Endothelial cell of hepatic sinusoid (primary cell): ENCODE data around the gene CCDC138.
"Not testable (repeated sequence)": the region's sequence is repeated elsewhere in the genome, so short reads cannot be mapped to it uniquely, and the experiment has no call there.

Source experiments
- in situ Hi-C: cut with HindIII; loops from 2 replicates; pipeline ENCODE4 v1.10.0; 2017; ENCODE audit warnings: low sequenced_read_pairs

CCDC138 gene

GRCh38 chr2:108786354-108787215 lies at the start of gene CCDC138:
CCDC138 (plus strand) TSS chr2:108786771; CDS start chr2:108786823, 52 bp downstream.
- in situ Hi-C loops = no loop called here

DNA sequence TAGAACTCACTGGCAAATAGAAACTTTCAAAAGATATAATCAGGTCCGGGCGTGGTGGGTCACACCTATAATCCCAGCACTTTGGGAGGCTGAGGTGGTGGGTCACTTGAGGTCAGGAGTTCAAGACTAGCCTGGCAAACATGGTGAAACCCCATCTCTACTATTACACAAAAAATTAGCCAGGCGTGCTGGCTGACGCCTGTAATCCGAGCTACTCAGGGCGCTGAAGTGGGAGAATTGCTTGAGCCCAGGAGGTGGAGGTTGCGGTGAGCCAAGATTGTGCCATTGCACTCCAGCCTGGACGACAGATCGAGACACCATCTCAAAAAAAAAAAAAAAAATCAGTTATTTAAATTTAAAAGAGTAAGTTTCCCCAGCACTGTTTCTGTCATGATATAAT lies 28.6 kb upstream of the CCDC138 start:
- in situ Hi-C loops = not testable (repeated sequence)

GRCh38 chr2:108762618-108763017 lies 24.0 kb upstream of the CCDC138 start:
- in situ Hi-C loops = not testable (repeated sequence)

DNA sequence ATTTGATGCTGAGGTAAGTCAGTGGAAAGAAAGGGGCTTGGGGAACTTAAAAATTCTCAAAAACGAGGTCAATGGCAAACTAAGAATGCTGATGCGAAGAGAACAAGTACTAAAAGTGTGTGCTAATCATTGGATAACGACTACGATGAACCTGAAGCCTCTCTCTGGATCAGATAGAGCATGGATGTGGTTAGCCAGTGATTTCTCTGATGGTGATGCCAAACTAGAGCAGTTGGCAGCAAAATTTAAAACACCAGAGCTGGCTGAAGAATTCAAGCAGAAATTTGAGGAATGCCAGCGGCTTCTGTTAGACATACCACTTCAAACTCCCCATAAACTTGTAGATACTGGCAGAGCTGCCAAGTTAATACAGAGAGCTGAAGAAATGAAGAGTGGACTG lies 19.9 kb upstream of the CCDC138 start:
- in situ Hi-C loops = not testable (repeated sequence)

GRCh38 chr2:108767859-108768258 lies 18.7 kb upstream of the CCDC138 start:
- in situ Hi-C loops = not testable (repeated sequence)

DNA sequence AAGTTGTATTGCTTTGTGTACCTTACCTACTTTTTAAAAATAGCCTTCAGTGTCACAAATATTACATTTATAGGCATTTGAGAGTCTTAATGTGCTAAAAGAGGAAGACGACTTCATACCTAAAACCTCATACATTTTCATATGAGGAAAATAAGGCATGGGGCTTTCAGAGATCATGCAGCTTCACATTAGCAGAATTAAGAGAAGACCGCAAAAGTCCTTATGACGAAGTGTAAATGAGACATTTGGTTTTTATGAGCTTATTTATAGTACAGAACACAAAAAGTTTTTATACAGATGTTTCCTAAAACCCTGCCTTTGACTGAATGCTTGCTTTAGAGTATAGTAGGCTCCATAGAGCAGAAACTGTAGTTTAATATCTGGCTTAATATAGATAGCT lies 10.1 kb upstream of the CCDC138 start:
- in situ Hi-C loops = no loop called here

DNA sequence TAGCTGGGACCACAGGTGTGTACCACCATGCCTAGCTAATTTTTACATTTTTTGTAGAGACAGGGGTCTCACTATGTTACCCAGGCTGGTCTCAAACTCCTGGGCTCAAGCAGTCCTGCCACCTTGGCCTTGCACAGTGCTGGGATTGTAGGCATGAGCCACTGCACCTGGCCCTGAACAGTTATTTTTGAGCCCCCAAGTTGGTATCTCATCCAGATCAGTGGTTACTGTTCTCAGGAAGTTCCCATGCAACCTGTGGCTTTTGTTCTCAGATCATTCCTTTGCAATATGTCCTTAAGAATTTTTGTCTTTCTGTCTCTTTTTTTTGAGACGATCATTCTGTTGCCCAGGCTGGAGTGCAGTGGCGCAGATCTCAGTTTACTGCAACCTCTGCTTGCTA lies 7.7 kb upstream of the CCDC138 start:
- in situ Hi-C loops = no loop called here

DNA sequence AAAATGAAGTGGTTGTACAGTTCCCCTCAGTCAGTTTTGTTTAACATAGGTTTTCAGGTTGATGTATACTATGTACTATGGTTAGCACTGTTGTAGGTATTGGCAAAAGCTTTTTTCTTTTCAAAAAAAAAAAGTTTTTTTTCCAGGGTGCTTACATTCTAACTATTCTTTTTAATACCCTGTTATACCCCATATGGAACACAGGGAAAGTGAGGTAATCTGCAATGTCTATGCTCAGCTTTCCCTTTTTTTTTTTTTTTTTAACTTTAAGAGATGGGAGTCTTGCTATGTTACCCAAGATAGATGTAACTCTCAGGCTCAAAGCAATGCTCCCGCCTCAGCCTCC lies 590 bp upstream of the CCDC138 start:
- in situ Hi-C loops = no loop called here

- in situ Hi-C loops = no loop called here
Measured at GRCh38 chr2:108787216-108787541, 608 bp downstream of the CCDC138 start.

DNA sequence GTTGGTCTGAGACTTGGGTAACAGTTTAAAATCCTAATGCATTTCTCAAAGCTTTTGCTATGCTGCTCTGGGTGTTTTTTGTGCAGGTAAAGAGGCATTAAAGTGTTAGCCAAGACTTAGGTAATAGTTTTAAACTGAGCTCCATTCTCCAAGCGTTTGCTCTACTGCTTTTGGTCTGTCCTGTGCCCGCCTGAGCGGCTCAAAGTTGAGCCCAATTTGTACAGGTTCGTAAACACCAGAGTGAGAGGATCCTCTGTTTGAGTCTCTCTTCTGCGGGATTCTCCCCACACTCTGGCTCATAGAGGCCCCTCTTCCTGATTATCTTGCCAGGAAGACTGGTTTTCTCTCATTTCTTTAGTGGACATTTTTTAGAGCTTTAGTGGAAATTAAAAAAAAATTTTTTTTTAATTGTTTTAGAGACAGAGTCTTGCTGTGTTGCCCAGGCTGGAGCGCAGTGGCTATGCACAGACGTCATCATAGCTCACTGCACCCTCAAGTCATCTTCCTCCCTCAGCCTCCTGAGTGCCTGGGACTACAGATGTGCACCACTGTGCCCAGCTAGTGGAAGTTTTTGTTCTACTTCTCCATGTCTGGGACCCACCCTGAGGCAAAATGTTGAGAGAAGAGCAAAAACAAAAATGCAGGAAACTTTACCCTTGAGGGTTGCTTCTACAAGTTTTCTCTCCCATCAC lies 16.6 kb downstream of the CCDC138 start:
- in situ Hi-C loops = no loop called here

DNA sequence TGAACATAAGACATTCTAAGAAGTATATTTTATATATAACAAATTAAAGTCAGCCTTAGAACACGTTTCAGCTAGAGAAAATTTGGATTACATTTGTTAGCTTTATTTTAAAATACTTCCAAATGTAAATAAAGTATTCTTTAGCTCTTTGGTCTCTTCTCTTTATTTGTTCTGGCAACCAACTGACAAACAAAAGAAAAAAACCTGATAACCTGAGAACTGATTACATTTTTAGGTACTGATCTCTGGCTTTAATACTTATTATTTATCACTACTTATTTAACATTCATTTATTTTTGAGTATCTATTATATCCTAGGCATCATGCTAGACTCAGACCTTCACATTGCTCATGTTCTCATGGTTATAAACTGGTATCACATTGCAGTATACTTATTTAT lies 18.5 kb downstream of the CCDC138 start:
- in situ Hi-C loops = no loop called here

- in situ Hi-C loops = no loop called here
Measured at GRCh38 chr2:108805782-108806181, 19.2 kb downstream of the CCDC138 start.

DNA sequence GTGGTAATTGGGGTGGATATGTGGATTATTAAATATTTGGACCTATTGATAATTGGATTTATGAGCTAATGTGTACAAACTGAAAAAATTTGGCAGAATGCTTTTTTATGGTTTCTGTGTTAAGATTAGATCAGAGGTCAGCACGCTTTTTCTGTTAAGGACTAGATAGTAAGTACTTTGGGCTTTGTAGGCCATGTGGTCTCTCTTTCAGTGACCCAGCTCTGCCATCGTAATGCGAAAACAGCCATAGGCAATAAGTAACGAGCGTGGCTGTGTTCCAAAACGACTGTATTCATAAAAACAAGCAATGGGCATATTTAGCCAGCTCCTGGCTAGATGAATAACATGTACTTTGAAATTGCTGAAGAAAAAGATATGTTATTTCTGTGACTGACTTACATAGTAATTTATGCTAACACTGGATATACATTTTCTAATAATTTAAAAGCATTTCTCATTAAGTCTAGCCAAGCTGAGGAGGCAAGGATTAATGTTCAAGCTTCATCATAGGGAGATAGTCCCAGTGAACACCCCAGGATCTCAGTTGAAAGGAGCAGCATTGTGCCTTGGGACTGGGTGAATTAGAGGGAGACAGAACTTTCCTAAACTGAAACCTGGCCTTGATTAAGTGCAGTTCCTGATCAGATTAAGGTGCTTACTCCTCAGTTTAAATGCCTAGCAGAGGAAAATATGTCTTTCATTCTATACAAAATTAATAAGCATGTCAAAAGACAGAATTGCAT lies 20.0 kb downstream of the CCDC138 start:
- in situ Hi-C loops = no loop called here

DNA sequence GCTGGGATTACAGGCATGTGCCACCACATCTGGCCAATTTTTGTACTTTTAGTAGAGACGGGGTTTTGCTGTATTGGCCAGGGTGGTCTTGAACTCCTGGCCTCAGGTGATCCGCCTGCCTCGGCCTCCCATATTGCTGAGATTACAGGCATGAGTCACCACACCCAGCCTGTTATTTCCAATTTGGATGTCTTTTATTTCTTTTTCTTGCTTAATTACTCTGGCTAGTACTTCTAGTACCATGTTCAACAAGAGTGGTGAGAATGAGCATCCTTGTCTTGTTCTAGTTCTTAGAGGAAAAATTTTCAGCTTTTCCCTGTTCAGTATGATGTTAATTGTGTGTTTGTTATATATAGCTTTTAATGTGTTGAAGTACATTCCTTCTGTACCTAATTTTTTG lies 23.4 kb downstream of the CCDC138 start:
- in situ Hi-C loops = no loop called here

GRCh38 chr2:108810993-108811957 lies 24.7 kb downstream of the CCDC138 start:
- in situ Hi-C loops = no loop called here

DNA sequence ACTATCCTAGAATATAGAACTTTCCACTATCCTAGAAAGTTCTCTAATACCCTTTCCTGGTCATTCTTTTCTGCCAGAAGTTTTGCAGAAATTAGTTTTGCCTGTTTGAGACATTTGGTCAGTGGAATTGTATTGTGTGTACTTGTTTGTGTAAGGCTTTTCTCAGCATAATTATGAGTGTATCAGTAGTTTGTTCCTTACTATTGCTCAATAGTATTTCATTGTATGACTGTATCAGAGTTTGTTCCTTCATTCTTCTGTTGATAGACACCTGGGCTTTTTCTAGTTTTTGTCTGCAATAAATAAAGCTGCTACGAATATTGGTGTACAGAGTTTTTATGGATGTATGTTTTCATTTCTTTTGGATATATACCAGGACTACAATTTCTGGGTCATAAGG lies 27.2 kb downstream of the CCDC138 start:
- in situ Hi-C loops = no loop called here

GRCh38 chr2:108820482-108820881 lies 33.9 kb downstream of the CCDC138 start:
- in situ Hi-C loops = no loop called here

DNA sequence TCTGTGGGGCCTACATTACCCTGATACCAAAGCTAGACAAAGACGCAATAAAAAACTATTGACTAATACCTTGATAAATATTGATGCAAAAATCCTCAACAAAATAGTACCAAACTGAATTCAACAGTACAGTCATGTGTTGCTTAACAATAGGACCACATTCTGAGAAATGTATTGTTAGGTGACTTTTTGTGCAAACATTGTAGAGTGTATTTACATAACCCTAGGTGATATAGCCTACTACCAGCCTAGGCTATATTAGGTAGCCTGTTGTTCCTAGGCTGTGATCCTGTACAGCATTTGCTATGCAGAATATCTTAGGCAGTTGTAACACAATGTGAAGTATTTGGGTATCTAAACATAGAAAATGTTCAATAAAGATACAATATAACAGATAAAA lies 36.7 kb downstream of the CCDC138 start:
- in situ Hi-C loops = no loop called here

GRCh38 chr2:108824316-108825070 lies 37.9 kb downstream of the CCDC138 start:
- in situ Hi-C loops = no loop called here

- in situ Hi-C loops = no loop called here
Measured at GRCh38 chr2:108825254-108825653, 38.7 kb downstream of the CCDC138 start.
